ENCODE measurements around the gene EIF2D.

EIF2D gene

DNA sequence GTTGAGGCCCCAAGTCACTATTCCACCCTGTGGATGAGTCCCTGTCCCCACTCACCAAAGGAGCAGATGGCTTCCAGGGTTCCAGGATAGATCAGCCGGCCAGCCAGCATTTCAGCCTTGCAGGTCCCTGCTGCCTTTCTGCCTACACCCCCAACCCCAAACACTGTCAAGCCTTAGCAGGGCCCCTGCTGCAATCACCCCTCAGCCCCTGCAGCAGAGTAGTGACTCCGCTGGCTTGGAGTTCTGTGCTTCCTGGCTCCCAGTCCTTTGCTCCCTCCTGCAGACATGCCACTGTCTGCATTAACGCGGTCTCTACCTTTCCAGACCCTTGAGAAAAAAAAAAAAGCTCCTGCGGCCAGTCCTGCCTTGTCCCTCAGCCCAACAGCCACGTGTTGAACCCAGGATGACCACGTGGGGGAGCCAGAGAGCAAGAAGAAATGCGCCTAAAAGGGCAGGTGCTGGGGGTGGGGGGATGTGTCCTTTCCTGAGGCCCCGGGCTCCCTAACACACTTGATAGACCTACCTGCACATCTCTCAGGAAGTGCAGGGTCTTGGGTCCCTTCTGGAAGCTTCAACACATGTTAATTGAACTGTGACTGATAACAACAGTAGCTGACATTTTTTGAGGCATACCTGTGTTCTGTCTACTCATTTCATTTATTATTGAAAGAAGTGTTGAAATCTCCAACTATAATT, 67.6 kb downstream of the EIF2D start:
- no peak for DNase-seq

All from amniotic stem cell (primary cell).